T-cell (primary cell): ENCODE data around the gene PERM1. TPM values are rescaled to one million over a fixed set of nuclear protein-coding genes. Genes with fewer than 3 reads are reported as not detected.
"Not testable (repeated sequence)": the region's sequence is repeated elsewhere in the genome, so short reads cannot be mapped to it uniquely, and the experiment has no call there.

ENCODE experiments used
- ATAC-seq, 4 experiments: fragments of 200-7000 bp in 3 of 4; fragments of 150-1000 bp in 1 of 4; cut with Tn5 transposase; replicated peaks in 1 of 4; 1 replicate in 3 of 4; 2 replicates in 1 of 4; pipeline ENCODE4 v1.10.0; 2021; ENCODE audit warnings: moderate library complexity in 3 of 4, mild to moderate bottlenecking in 2 of 4, moderate number of reproducible peaks in 1 of 4
- CTCF ChIA-PET, 2 donors: fragments of 300-600 bp; sonication (Branson Sonifier 250); formaldehyde crosslinking; loops; one replicate each; lab custom pipeline; 2022; ENCODE audit warnings: antibody characterized with exemption in 2 of 2; lab: Charles Lee
- POLR2A ChIA-PET, 2 donors: fragments of 300-600 bp; sonication (Branson Sonifier 250); formaldehyde crosslinking; loops; one replicate each; lab custom pipeline; 2022; ENCODE audit warnings: antibody characterized with exemption in 2 of 2; lab: Charles Lee
- DNase-seq, 35 experiments: peaks; one replicate each; pipeline versions ENCODE4 v3.0.0 to v3.0.0-alpha.2; 2013 to 2023
- H3K27ac ChIP-seq: one replicate; pipeline ENCODE4 v1.5.1; 2013; ENCODE audit warnings: low read length
- H3K27me3 ChIP-seq, 2 experiments: replicated peaks in 1 of 2; 1 replicate in 1 of 2; 2 replicates in 1 of 2; pipeline versions ENCODE4 v1.6.1 to v1.7.0; 2013; ENCODE audit warnings: low read length in 1 of 2, mixed read lengths in 1 of 2; ENCODE audit not compliant: control insufficient read depth in 2 of 2, insufficient read depth in 2 of 2; ENCODE audit errors: extremely low read depth in 1 of 2
- H3K36me3 ChIP-seq, 2 donors: 1 replicate in 1 of 2; 2 replicates in 1 of 2; pipeline versions ENCODE4 v1.6.1 to v1.7.0; 2013; ENCODE audit warnings: low read length in 1 of 2; ENCODE audit not compliant: control insufficient read depth in 2 of 2, insufficient read depth in 1 of 2; ENCODE audit errors: extremely low read depth in 1 of 2
- H3K4me1 ChIP-seq, 2 experiments: 1 replicate in 1 of 2; 2 replicates in 1 of 2; pipeline versions ENCODE4 v1.6.1 to v1.7.0; 2013; ENCODE audit warnings: low read length in 2 of 2, mixed read lengths in 1 of 2; ENCODE audit not compliant: insufficient read depth in 2 of 2, control insufficient read depth in 1 of 2; ENCODE audit errors: extremely low read depth in 1 of 2
- H3K4me3 ChIP-seq, 2 donors: 1 replicate in 1 of 2; 2 replicates in 1 of 2; pipeline versions ENCODE4 v1.5.1 to v1.7.0; 2013; ENCODE audit warnings: mild to moderate bottlenecking in 2 of 2, low read length in 1 of 2, moderate library complexity in 1 of 2; ENCODE audit not compliant: control insufficient read depth in 1 of 2; ENCODE audit errors: extremely low read depth in 1 of 2
- H3K9me3 ChIP-seq: 2 replicates; pipeline ENCODE4 v1.7.0; 2013
- H3K27ac Mint-ChIP-seq, 2 donors: one replicate each; pipeline ENCODE4 v1.8.0; 2020 to 2021; ENCODE audit warnings: mild to moderate bottlenecking in 2 of 2, mixed read lengths in 2 of 2
- H3K27me3 Mint-ChIP-seq, 2 donors: one replicate each; pipeline ENCODE4 v1.8.0; 2021 to 2022; ENCODE audit warnings: mixed read lengths in 2 of 2
- H3K36me3 Mint-ChIP-seq: one replicate; pipeline ENCODE4 v1.8.0; 2021; ENCODE audit warnings: mixed read lengths
- H3K4me1 Mint-ChIP-seq, 3 donors: one replicate each; pipeline ENCODE4 v1.8.0; 2020 to 2022; ENCODE audit warnings: mixed read lengths in 3 of 3, mild to moderate bottlenecking in 1 of 3
- H3K4me3 Mint-ChIP-seq, 3 donors: one replicate each; pipeline ENCODE4 v1.8.0; 2020 to 2022; ENCODE audit warnings: mild to moderate bottlenecking in 3 of 3, mixed read lengths in 3 of 3, moderate library complexity in 3 of 3
- H3K9me3 Mint-ChIP-seq, 3 donors: one replicate each; pipeline ENCODE4 v1.8.0; 2020 to 2022; ENCODE audit warnings: mixed read lengths in 3 of 3
- WGBS: methylation state at CpG from one replicate; pipeline ENCODE4 v1.1.5; 2013; ENCODE audit warnings: missing lambda C conversion rate; ENCODE audit not compliant: insufficient coverage; 5-methylcytosine and 5-hydroxymethylcytosine counted together
- total RNA-seq, 35 experiments: library from RNA in 6 of 35; stranded (reverse) in 6 of 35; fragments of 120-200 nt in 1 of 35; gene quantifications; one replicate each; pipeline versions ENCODE4 v1.2.1 to v1.2.4 and lab custom pipeline; 2013 to 2026

The PERM1 gene
- total RNA-seq, 5 donors from 2014 or later (not counting 1 experiment from before 2014, with no cell fraction given): not detected

- ChIA-PET POLR2A (no interaction called here), CTCF (interaction anchor here in 1 of 2 donors (0.7 kb wide), 1 partner anchor 103 kb away, joined by 3 read pairs; no protein-coding TSS in a partner anchor)
- 71% methylated on average over 13 of the region's 33 CpGs for WGBS
- Mint-ChIP-seq H3K9me3 (no peaks in the 10 kb centered on the region), H3K36me3 (no peaks in the 10 kb centered on the region), H3K27ac (no peak overlapping the region), H3K4me3 (peak overlapping the region; percentile 17 to 57 (median 57)), H3K27me3 (no peaks in the 10 kb centered on the region), H3K4me1 (peaks cover 4 to 21% (median 12%) of the 10 kb centered on the region in 3 donors)
- Histone ChIP-seq H3K4me3 (no peak overlapping the region), H3K36me3 (no peaks in the 10 kb centered on the region), H3K27ac (no peak overlapping the region), H3K9me3 (no peaks in the 10 kb centered on the region), H3K27me3 (peaks cover 0 to 51% of the 10 kb centered on the region in 2 experiments), H3K4me1 (peaks cover 0 to 35% of the 10 kb centered on the region in 2 experiments)
- ATAC-seq: no peak
- no peak for DNase-seq
These were observed 39.4 kb upstream of the PERM1 start for GRCh38 chr1:1021010-1021919.

DNA sequence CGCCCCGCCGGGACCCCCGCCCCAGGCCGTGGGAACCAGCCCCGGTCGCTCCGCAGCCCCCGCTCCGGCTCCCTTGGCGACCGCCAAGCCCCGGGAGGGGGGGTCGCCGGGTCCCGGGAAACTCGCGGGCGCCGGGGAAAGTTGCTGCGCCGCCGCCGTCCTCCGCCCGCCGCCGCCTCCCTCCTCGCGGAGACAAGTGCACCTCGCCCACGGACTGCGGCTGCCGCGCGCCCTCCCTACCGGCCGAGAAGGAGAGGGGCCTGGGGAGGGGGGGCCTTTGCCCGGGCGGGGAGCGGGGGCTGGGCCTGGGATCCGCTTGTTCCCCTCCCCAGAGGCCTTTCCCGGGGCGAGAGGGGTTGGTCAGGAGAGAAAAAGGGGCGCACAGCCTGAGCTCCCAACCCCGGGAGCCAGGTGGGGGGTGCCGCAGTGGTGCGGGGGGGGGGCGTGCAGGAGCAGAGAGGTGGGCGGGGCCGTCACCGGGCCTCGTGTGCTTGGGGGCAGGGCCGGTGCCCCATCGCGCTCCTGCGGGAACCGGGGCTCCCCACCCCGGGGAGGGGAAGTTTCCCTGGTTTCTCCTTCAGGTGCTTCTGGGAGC is 38.6 kb upstream of the PERM1 start:
- ATAC-seq: no peak
- H3K27me3 Mint-ChIP-seq: no peaks in the 10 kb centered on the region
- H3K27ac ChIP-seq: no peak overlapping the region
- H3K27me3 ChIP-seq: peaks cover 0 to 47% of the 10 kb centered on the region in 2 experiments
- H3K36me3 ChIP-seq: no peaks in the 10 kb centered on the region
- H3K4me1 Mint-ChIP-seq: peaks cover 4 to 21% (median 12%) of the 10 kb centered on the region in 3 donors
- peak overlapping the region; percentile 12 to 62 for H3K4me3 ChIP-seq
- POLR2A ChIA-PET: interaction anchor here in 1 of 2 donors (0.6 kb wide), 1 partner anchor 20 kb away, joined by 4 read pairs; no protein-coding TSS in a partner anchor
- H3K9me3 Mint-ChIP-seq: no peaks in the 10 kb centered on the region
- no peak overlapping the region for H3K27ac Mint-ChIP-seq
- peak overlapping the region in 2 of 3 donors; percentile 57 for H3K4me3 Mint-ChIP-seq
- no peaks in the 10 kb centered on the region for H3K36me3 Mint-ChIP-seq
- peak in 1 of 35 experiments; percentile 53 for DNase-seq
- WGBS: 0% methylated on average over 11 of the region's 59 CpGs
- peaks cover 0 to 36% of the 10 kb centered on the region in 2 experiments for H3K4me1 ChIP-seq
- CTCF ChIA-PET: interaction anchor here in 1 of 2 donors (0.6 to 0.7 kb wide), 2 partner anchors 13 to 104 kb away, joined by 3 to 4 read pairs; no protein-coding TSS in a partner anchor
- H3K9me3 ChIP-seq: no peaks in the 10 kb centered on the region

GRCh38 chr1:1020000-1020404 is 38.1 kb upstream of the PERM1 start, which contains the start of gene AGRN:
TSS of gene AGRN (plus strand) at chr1:1020120. CDS start at chr1:1020173, 53 bp downstream.
- Mint-ChIP-seq H3K4me1 (peaks cover 4 to 23% (median 15%) of the 10 kb centered on the region in 3 donors), H3K27me3 (no peaks in the 10 kb centered on the region), H3K4me3 (peak within 1 kb of the TSS; percentile 57 to 65 (median 63)), H3K36me3 (no peaks in the 10 kb centered on the region), H3K9me3 (no peaks in the 10 kb centered on the region), H3K27ac (peak within 1 kb of the TSS in 1 of 2 donors; percentile 34)
- Histone ChIP-seq H3K4me3 (peak within 1 kb of the TSS; percentile 36 to 62), H3K36me3 (no peaks in the 10 kb centered on the region), H3K27ac (no peak within 1 kb of the TSS), H3K27me3 (peaks cover 0 to 47% of the 10 kb centered on the region in 2 experiments), H3K9me3 (no peaks in the 10 kb centered on the region), H3K4me1 (peaks cover under 1 to 41% of the 10 kb centered on the region in 2 experiments)
- ATAC-seq (peak; percentile 34 to 43 (median 39)), DNase-seq (peak in 1 of 35 experiments; percentile 40)
- POLR2A ChIA-PET: interaction anchor here in 1 of 2 donors (0.6 kb wide), 1 partner anchor 20 kb away, joined by 4 read pairs; no protein-coding TSS in a partner anchor
- CTCF ChIA-PET: interaction anchor here in 1 of 2 donors (0.6 kb wide), 1 partner anchor 13 kb away, joined by 4 read pairs; no protein-coding TSS in a partner anchor
- WGBS: under 1% methylated on average over 50 of the region's 58 CpGs

GRCh38 chr1:1019122-1019999 is 37.5 kb upstream of the PERM1 start:
- Histone ChIP-seq H3K4me1 (peaks cover 3 to 47% of the 10 kb centered on the region in 2 experiments), H3K9me3 (no peaks in the 10 kb centered on the region), H3K4me3 (peak overlapping the region in 1 of 2 donors; percentile 36), H3K27ac (no peak overlapping the region), H3K36me3 (no peaks in the 10 kb centered on the region), H3K27me3 (peaks cover 0 to 40% of the 10 kb centered on the region in 2 experiments)
- H3K4me1 Mint-ChIP-seq: peaks cover 8 to 29% (median 20%) of the 10 kb centered on the region in 3 donors
- H3K9me3 Mint-ChIP-seq: no peaks in the 10 kb centered on the region
- no peaks in the 10 kb centered on the region for H3K27me3 Mint-ChIP-seq
- H3K36me3 Mint-ChIP-seq: no peaks in the 10 kb centered on the region
- peak overlapping the region; percentile 55 to 62 (median 62) for H3K4me3 Mint-ChIP-seq
- peak; percentile 42 to 89 (median 71) for DNase-seq
- peak; percentile 78 to 89 (median 82) for ATAC-seq
- peak overlapping the region in 1 of 2 donors; percentile 34 for H3K27ac Mint-ChIP-seq
- POLR2A ChIA-PET: interaction anchor here in 1 of 2 donors (0.6 kb wide), 2 partner anchors 21 to 1236 kb away, joined by 4 to 5 read pairs; no protein-coding TSS in a partner anchor
- 1% methylated on average over 61 of the region's 91 CpGs for WGBS
- CTCF ChIA-PET: interaction anchor here in 1 of 2 donors (1.5 kb wide), 1 partner anchor 17 kb away, joined by 7 read pairs; no protein-coding TSS in a partner anchor

- POLR2A ChIA-PET: interaction anchor here in 1 of 2 donors (0.7 kb wide), 1 partner anchor 11 kb away, joined by 3 read pairs; no protein-coding TSS in a partner anchor
- H3K27me3 Mint-ChIP-seq, H3K4me3 ChIP-seq, H3K9me3 Mint-ChIP-seq, ATAC-seq, H3K36me3 ChIP-seq, H3K36me3 Mint-ChIP-seq, H3K27ac Mint-ChIP-seq, DNase-seq, H3K27ac ChIP-seq, H3K4me3 Mint-ChIP-seq, H3K9me3 ChIP-seq: not testable (repeated sequence)
- Histone ChIP-seq H3K4me1 (peaks cover 9 to 58% of the 10 kb centered on the region in 2 experiments), H3K27me3 (peaks cover 0 to 33% of the 10 kb centered on the region in 2 experiments)
- CTCF ChIA-PET: interaction anchor here in 1 of 2 donors (1.5 kb wide), 1 partner anchor 16 kb away, joined by 7 read pairs; no protein-coding TSS in a partner anchor
- 92% methylated on average over 24 of the region's 26 CpGs for WGBS
- peaks cover 18 to 40% (median 31%) of the 10 kb centered on the region in 3 donors for H3K4me1 Mint-ChIP-seq
These were observed 36.4 kb upstream of the PERM1 start for GRCh38 chr1:1018321-1018685.
